Erythroblast (primary cell): ENCODE results near the gene SLC46A2.

Source experiments
- DNase-seq, 2 experiments: peaks; one replicate each; lab custom pipeline; 2025; lab: John Stamatoyannopoulos, UW
- GATA1 ChIP-seq: IDR thresholded peaks from 2 replicates; pipeline ENCODE4 v1.6.1; 2011; ENCODE audit warnings: low read depth, mild to moderate bottlenecking, control low read depth, low read length, moderate library complexity
- POLR2A ChIP-seq: IDR thresholded peaks from 2 replicates; pipeline ENCODE4 v1.6.1; 2011; ENCODE audit warnings: mild to moderate bottlenecking, low read length

The SLC46A2 gene

GRCh38 chr9:112861155-112861554, 29.5 kb downstream of the SLC46A2 start:
- TF ChIP-seq GATA1 (no peak), POLR2A (no peak)

GRCh38 chr9:112860451-112860850, 30.2 kb downstream of the SLC46A2 start:
- TF ChIP-seq POLR2A = no peak
- no peak for TF ChIP-seq GATA1
- DNase-seq = no peak

More at GRCh38 chr9:112861155-112861554, 29.5 kb downstream of the SLC46A2 start:
- no peak for DNase-seq

DNA sequence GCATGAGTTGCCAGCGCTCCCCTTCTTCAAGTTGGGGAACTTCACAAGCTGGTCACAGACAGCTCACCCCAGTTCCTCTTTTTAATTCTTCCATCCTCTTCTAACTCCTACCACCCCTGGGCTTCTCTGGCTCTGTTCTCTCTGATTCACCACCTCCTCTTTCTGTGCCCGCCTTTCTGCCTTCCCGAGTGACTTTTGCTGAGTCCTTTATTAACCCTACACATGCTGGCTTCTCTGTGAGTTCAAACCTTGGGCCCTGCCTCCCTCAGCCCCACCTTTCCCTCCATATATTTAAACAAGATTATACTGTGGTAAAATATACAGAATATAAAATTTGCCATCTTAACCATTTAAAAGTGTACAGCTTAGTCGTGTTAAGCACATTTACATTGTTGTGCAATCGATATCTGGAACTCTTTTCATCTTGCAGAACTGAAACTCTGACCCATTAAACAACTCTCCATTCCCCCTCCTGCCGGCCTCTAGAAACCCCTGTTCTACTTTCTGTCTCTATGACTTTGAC, 32.0 kb downstream of the SLC46A2 start:
- TF ChIP-seq POLR2A = no peak
- TF ChIP-seq GATA1 = no peak
- DNase-seq = no peak

DNA sequence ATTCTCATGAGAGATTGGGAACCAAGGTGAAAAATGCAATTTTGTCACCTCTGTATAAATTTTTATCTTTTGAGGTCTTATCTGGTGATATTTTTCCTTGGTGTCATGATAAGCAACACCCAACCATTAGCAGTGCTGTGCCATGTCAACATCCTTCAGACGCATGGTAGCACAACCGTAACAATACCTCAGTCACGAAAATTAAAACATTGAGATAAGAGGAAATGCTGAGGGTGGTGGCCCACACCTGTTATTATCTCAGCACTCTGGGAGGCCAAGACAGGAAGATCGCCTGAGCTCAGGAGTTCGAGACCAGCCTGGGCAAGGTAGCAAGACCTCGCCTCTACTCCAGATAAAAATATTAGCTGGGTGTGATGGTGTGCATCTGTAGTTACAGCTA, 32.7 kb downstream of the SLC46A2 start:
- no peak for TF ChIP-seq GATA1
- no peak for TF ChIP-seq POLR2A
- no peak for DNase-seq

- TF ChIP-seq GATA1 (no peak), POLR2A (no peak)
- DNase-seq = no peak
Observed at GRCh38 chr9:112856843-112857242, 33.8 kb downstream of the SLC46A2 start.

DNA sequence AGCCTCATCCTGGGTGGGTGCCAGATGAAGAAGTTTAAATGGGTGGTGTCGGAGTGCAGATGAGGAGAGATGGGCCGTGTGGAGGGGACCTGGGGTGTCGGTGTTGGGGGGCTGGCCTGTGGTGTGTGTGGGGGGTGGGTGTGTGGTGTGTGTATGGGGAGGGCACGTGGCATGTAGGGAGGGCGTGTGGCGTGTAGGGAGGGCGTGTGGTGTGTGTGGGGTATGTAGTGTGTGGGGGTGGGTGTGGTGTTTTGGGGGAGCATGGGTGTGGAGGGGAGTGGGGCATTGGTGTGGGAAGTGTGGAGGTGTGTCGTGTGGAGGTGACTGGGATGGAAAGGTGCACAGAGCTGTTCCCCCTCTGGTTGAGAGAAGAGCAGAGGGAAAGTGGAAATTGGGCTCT, 34.5 kb downstream of the SLC46A2 start:
- DNase-seq = no peak
- TF ChIP-seq POLR2A (no peak), GATA1 (no peak)

DNA sequence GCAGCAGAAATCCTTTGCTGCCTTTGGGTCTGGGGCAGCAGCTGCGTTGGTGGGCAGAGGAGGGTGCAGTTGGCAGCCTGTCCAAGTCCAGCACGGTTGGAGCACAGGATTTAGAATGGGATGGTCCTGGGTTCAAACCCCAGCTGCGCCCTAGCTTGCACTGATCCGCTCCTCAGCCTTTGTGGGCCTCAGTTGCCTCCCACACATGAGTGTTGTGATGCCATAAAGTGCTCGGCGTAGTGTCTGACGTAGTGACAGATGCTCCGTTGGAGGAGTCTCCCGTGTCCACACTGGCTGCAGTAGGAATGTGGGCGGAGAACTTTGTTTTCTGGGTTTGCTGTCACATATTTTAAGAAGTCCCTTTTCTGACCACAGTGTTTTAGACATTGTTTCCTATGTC, 36.0 kb downstream of the SLC46A2 start:
- no peak for DNase-seq
- no peak for TF ChIP-seq POLR2A
- TF ChIP-seq GATA1 = no peak

- DNase-seq = no peak
- TF ChIP-seq GATA1 = no peak
- TF ChIP-seq POLR2A = no peak
Observed at GRCh38 chr9:112853882-112854585, 36.6 kb downstream of the SLC46A2 start.

- no peak for DNase-seq
- TF ChIP-seq GATA1 (no peak), POLR2A (no peak)
Observed at GRCh38 chr9:112852741-112853504, 37.8 kb downstream of the SLC46A2 start.

GRCh38 chr9:112850840-112851239, 39.8 kb downstream of the SLC46A2 start:
- TF ChIP-seq GATA1 (no peak), POLR2A (no peak)
- DNase-seq = no peak

DNA sequence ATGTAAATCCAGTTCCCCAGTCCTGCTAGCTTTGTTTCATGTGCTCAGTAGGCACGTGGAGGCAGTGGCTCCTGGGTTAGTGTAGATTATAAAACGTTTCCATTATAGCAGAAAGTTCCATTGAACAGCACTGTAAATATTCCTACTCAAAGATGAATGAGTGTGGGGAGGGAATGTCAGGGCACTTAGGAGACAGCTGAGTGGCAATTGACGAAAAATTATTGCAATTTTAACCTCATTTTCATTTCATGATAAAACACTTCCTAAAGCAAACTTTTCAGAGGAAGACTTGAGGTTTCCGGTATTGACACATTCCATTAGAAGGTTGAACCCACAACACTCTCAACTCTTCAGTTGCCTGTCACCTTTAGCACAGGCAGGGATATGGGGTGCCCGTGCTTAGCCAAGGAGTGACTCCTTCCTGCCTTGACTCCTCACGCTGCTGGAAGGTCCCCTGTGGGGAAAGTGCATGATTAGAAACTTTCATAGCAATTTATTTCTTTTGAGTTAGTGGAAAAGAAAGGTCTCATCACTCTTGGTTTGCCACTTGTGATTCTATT, 41.2 kb downstream of the SLC46A2 start:
- TF ChIP-seq POLR2A (no peak), GATA1 (no peak)
- DNase-seq = no peak

GRCh38 chr9:112848316-112849151, 42.1 kb downstream of the SLC46A2 start:
- DNase-seq = no peak

More at GRCh38 chr9:112848316-112849151, 42.1 kb downstream of the SLC46A2 start:
- TF ChIP-seq GATA1 (no peak), POLR2A (no peak)
